ENCODE results near the gene NFATC2.

- no peak for TF ChIP-seq CTCF (IDR thresholded peaks at IDR 0.05; ENCODE audit: low read length)
- no peak for TF ChIP-seq EZH2 (IDR thresholded peaks at IDR 0.05; ENCODE audit: borderline replicate concordance, low read length)
Measured at GRCh38 chr20:51517839-51518238, 24.7 kb downstream of the NFATC2 start.
